HEK293T (cell line): ENCODE measurements around the gene ZNF646.

Experiments
- CTCF ChIA-PET: fragments of 350-600 bp; formaldehyde crosslinking; extraction: SDS; loops from one replicate; lab custom pipeline; 2021; ENCODE audit warnings: antibody characterized with exemption, inconsistent platforms; lab: Yijun Ruan, JAX
- POLR2A ChIA-PET: fragments of 350-600 bp; formaldehyde crosslinking; extraction: SDS; loops from one replicate; lab custom pipeline; 2020; ENCODE audit warnings: antibody characterized with exemption, inconsistent platforms; lab: Yijun Ruan, JAX
- DNase-seq: peaks from one replicate; pipeline ENCODE4 v3.0.0; 2012; ENCODE audit warnings: mixed read lengths; ENCODE audit errors: extremely low spot score
- ARNT ChIP-seq: fragments of 450-650 bp; IDR thresholded peaks from 2 replicates; pipeline ENCODE4 v1.6.1; 2017; ENCODE audit warnings: mild to moderate bottlenecking
- BHLHE40 ChIP-seq: fragments of 450-650 bp; IDR thresholded peaks from 2 replicates; pipeline ENCODE4 v1.6.1; 2016; ENCODE audit warnings: mild to moderate bottlenecking, moderate library complexity, borderline replicate concordance
- CTBP1 ChIP-seq: fragments of 450-650 bp; IDR thresholded peaks from 2 replicates; pipeline ENCODE4 v1.6.1; 2016; ENCODE audit warnings: borderline replicate concordance
- ELF4 ChIP-seq: fragments of 450-650 bp; IDR thresholded peaks from 2 replicates; pipeline ENCODE4 v1.6.1; 2017; ENCODE audit warnings: antibody characterized with exemption
- FOXA1 ChIP-seq: fragments of 450-650 bp; IDR thresholded peaks from 2 replicates; pipeline ENCODE4 v1.6.1; 2016; ENCODE audit warnings: mild to moderate bottlenecking
- FOXK2 ChIP-seq: fragments of 450-650 bp; IDR thresholded peaks from 2 replicates; pipeline ENCODE4 v1.6.1; 2016; ENCODE audit warnings: mild to moderate bottlenecking
- FOXM1 ChIP-seq: fragments of 450-650 bp; IDR thresholded peaks from 2 replicates; pipeline ENCODE4 v1.6.1; 2017; ENCODE audit warnings: mild to moderate bottlenecking, borderline replicate concordance
- HDGF ChIP-seq: fragments of 450-650 bp; IDR thresholded peaks from 2 replicates; pipeline ENCODE4 v1.6.1; 2017; ENCODE audit warnings: antibody characterized with exemption, borderline replicate concordance
- L3MBTL2 ChIP-seq: fragments of 450-650 bp; conservative IDR thresholded peaks from 2 replicates; pipeline ENCODE4 v1.6.1; 2016; ENCODE audit warnings: mild to moderate bottlenecking
- LEF1 ChIP-seq: fragments of 450-650 bp; IDR thresholded peaks from 2 replicates; pipeline ENCODE4 v1.6.1; 2017; ENCODE audit warnings: mild to moderate bottlenecking, borderline replicate concordance
- NFRKB ChIP-seq: fragments of 450-650 bp; IDR thresholded peaks from 2 replicates; pipeline ENCODE4 v1.6.1; 2016; ENCODE audit warnings: mild to moderate bottlenecking, moderate library complexity
- SP1 ChIP-seq: fragments of 450-650 bp; IDR thresholded peaks from 2 replicates; pipeline ENCODE4 v1.6.1; 2017
- SUZ12 ChIP-seq: fragments of 450-650 bp; IDR thresholded peaks from 2 replicates; pipeline ENCODE4 v1.6.1; 2016; ENCODE audit warnings: mild to moderate bottlenecking
- TARDBP ChIP-seq: fragments of 450-650 bp; IDR thresholded peaks from 2 replicates; pipeline ENCODE4 v1.6.1; 2016
- ZNF384 ChIP-seq: fragments of 450-650 bp; IDR thresholded peaks from 2 replicates; pipeline ENCODE4 v1.6.1; 2016
- TF ChIP-seq, protein P1 (sequence below): fragments of 450-650 bp; IDR thresholded peaks from 2 replicates; pipeline ENCODE4 v1.6.1; 2016

The ZNF646 gene

DNA sequence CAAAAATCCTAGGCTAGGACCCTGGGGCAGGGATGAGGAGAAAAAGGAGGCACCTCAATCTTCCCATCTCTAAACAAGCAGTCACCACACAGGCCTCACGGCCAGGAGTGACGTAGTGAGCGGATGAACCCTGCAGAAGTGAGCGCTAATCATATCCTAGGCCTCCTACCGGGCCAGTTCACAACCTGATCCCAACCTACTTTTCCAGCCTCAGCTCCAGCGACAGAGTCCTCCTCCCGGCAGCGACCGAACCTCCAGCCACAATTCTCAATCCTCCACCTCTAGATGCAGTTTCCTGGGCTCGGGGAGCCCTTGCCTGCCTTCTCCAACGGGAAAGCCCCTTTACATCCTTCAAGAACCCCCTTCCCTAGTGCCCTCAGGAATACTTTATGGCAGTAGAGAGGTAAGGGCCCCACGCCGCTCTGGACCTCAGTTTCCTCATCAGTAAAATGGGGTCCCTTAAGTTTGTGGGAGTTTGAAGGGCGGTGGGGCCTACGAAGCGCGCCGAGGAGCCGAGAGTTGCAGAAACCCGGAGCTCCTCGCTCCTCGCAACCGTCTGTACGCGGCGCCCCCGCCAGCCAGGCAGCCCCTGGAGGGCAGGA is 1.6 kb upstream of the ZNF646 start:
- ChIA-PET POLR2A (interaction anchor here (1.0 to 2.4 kb wide), 9 partner anchors 9 to 119 kb away, joined by 3 to 21 read pairs (median 6); partner anchors contain the start of genes FUS and KAT8), CTCF (interaction anchor here (0.6 to 1.7 kb wide), 3 partner anchors 70 to 87 kb away, joined by 3 to 6 read pairs (median 3); no protein-coding TSS in a partner anchor)
- TF ChIP-seq ELF4 = no peak
- TF ChIP-seq BHLHE40 = no peak
- TF ChIP-seq FOXM1 = no peak
- TF ChIP-seq LEF1 = no peak
- TF ChIP-seq HDGF = no peak
- no peak for TF ChIP-seq FOXA1
- no peak for TF ChIP-seq L3MBTL2
- DNase-seq = no peak

DNA sequence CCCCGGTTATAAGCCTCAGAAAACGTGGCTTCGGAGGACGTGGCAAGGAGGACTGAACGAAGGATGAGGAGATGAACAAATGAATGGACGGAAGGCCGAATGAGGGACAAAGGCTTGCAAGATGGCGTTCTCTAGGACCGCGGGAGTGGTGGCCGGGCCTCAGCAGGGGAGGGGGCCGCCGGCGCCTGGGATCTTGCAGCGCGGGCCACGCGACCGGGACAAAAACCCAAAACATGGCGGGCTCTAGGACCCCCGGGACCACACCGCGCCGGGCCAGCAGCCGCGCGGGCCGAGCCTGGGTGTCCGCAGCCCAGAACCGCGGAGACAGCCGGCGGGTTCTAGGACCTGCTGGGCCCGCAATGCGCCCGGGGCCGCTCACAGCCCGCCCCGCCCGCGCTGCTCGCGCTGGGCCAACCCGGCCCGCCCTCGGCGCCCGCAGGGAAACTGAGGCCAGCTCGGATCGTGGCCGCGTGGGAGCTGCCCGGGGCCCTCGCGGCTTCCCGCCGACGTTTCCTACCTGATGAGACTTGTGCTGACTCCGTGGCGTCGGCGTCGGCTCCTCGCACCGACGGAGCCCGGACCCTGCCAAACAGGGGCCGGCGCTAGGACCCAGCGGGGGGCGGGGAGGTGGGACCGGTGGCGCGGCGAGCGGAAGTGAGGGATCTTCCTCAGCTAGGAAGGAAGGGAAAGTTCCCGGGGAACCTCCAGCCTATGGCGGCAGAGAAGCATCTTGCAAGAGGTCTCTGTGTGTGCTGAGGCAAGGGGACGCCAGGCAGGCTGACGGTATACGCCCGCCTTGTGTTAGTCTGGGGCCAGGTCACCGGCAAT is 866 bp upstream of the ZNF646 start:
- ChIA-PET CTCF (interaction anchor here (0.6 to 1.7 kb wide), 3 partner anchors 69 to 87 kb away, joined by 3 to 6 read pairs (median 5); no protein-coding TSS in a partner anchor), POLR2A (interaction anchor here (0.6 to 2.8 kb wide), 23 partner anchors 10 to 800 kb away, joined by 3 to 23 read pairs (median 5); partner anchors contain the start of genes HSD3B7, KAT8, STX4 and VKORC1)
- DNase-seq = peak; percentile 88
- TF ChIP-seq SP1 (no peak), FOXA1 (no peak), HDGF (no peak), TARDBP (no peak), ELF4 (peak; percentile 17; the same call in 1 of the 2 replicates), FOXM1 (peak; percentile 99), L3MBTL2 (peak; percentile 25; the same call in 1 of the 2 replicates), ZNF384 (no peak), SUZ12 (no peak), CTBP1 (peak; percentile 15; the same call in 1 of the 2 replicates), BHLHE40 (no peak), NFRKB (no peak), FOXK2 (no peak), ARNT (peak; percentile 53), LEF1 (peak; percentile 91)
- TF ChIP-seq, protein P1, sequence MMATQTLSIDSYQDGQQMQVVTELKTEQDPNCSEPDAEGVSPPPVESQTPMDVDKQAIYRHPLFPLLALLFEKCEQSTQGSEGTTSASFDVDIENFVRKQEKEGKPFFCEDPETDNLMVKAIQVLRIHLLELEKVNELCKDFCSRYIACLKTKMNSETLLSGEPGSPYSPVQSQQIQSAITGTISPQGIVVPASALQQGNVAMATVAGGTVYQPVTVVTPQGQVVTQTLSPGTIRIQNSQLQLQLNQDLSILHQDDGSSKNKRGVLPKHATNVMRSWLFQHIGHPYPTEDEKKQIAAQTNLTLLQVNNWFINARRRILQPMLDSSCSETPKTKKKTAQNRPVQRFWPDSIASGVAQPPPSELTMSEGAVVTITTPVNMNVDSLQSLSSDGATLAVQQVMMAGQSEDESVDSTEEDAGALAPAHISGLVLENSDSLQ = no peak

DNA sequence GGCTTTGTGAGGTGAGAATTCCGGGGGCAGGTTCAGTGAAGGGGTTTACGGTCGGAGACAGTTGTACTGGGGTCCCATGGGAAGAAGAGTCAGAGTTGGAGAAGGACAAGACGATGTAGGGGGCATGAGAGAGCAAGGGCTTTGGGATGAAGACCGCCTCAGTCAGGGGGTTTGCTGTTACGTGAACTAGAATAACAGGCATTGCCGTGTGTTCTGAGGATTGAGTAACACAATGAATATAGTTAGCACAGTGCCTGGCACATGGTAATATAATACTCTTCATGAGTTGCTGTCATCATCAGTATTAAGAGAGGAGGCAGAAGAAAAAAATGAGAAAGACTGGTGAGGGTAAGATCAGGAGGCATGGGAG is 577 bp downstream of the ZNF646 start:
- ChIA-PET CTCF (no interaction called here), POLR2A (interaction anchor here (1.0 to 2.8 kb wide), 9 partner anchors 10 to 121 kb away, joined by 3 to 23 read pairs (median 9); partner anchors contain the start of genes KAT8, STX4 and VKORC1)
- DNase-seq = no peak
- TF ChIP-seq ARNT (no peak), BHLHE40 (no peak), ELF4 (no peak), NFRKB (no peak), L3MBTL2 (0 out of 2 replicates have a peak, but pooled peaks have one; percentile 1), SP1 (no peak), CTBP1 (no peak)

DNA sequence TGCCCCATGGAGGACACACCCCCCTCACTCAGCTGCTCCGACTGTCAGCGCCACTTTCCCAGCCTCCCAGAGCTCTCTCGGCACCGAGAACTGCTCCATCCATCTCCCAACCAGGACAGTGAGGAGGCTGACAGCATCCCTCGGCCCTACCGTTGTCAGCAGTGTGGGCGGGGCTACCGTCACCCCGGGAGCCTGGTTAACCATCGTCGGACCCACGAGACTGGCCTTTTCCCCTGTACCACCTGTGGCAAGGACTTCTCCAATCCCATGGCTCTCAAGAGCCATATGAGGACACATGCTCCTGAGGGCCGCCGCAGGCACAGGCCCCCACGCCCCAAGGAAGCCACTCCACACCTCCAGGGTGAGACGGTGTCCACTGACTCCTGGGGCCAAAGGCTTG is 2.1 kb downstream of the ZNF646 start:
- POLR2A ChIA-PET = interaction anchor here (1.2 kb wide), 1 partner anchor 13 kb away, joined by 3 read pairs; the partner anchor contains the start of gene PRSS53
- DNase-seq = no peak
- CTCF ChIA-PET = no interaction called here
- TF ChIP-seq NFRKB = no peak
- TF ChIP-seq HDGF = no peak
- TF ChIP-seq SP1 = no peak
- TF ChIP-seq FOXM1 = no peak
- no peak for TF ChIP-seq FOXA1
- TF ChIP-seq SUZ12 = no peak
- no peak for TF ChIP-seq L3MBTL2
- TF ChIP-seq, protein P1 = no peak
- no peak for TF ChIP-seq ARNT
- TF ChIP-seq CTBP1 = no peak
- no peak for TF ChIP-seq ELF4
- no peak for TF ChIP-seq FOXK2
- TF ChIP-seq ZNF384 = no peak
- no peak for TF ChIP-seq BHLHE40

DNA sequence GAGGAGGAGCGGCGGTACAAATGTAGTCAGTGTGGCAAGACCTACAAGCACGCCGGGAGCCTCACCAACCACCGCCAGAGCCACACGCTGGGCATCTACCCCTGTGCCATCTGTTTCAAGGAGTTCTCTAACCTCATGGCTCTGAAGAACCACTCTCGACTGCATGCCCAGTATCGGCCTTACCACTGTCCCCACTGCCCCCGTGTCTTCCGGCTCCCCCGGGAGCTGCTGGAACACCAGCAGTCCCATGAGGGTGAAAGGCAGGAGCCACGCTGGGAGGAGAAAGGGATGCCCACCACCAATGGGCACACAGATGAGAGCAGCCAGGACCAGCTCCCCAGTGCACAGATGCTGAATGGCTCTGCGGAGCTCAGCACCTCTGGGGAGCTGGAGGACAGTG is 2.8 kb downstream of the ZNF646 start:
- CTCF ChIA-PET = no interaction called here
- no peak for DNase-seq
- POLR2A ChIA-PET = interaction anchor here (0.8 to 1.6 kb wide), 2 partner anchors 9 to 19 kb away, joined by 4 read pairs; no protein-coding TSS in a partner anchor
- TF ChIP-seq LEF1 = no peak
- TF ChIP-seq FOXK2 = no peak
- no peak for TF ChIP-seq FOXM1
- no peak for TF ChIP-seq ARNT
- TF ChIP-seq HDGF = no peak
- TF ChIP-seq NFRKB = no peak
- TF ChIP-seq CTBP1 = no peak
- TF ChIP-seq BHLHE40 = no peak
- TF ChIP-seq ELF4 = no peak
- TF ChIP-seq TARDBP = no peak
- no peak for TF ChIP-seq L3MBTL2
- TF ChIP-seq, protein P1 = no peak
